Esophagus mucosa (tissue), 1 donor: ENCODE results near the gene CYP8B1. TPM values are rescaled to one million over a fixed set of nuclear protein-coding genes. Genes with fewer than 3 reads are reported as not detected.
"Not testable (repeated sequence)": the region's sequence is repeated elsewhere in the genome, so short reads cannot be mapped to it uniquely, and the experiment has no call there.

Experiments
- ATAC-seq: fragments of 200-7000 bp; cut with Tn5 transposase; one replicate; pipeline ENCODE4 v1.9.1; 2020
- total RNA-seq: library from RNA; stranded (reverse); gene quantifications from one replicate; pipeline ENCODE4 v1.2.4, GENCODE V29; 2023
- donor health status: DM: yes; HTN: yes; CAD: no.

CYP8B1 gene
- total RNA-seq, 1 donor from 2014 or later = not detected

GRCh38 chr3:42884324-42884723, 8.6 kb upstream of the CYP8B1 start:
- no peak for ATAC-seq

- ATAC-seq = not testable (repeated sequence)
These were observed 7.7 kb upstream of the CYP8B1 start for GRCh38 chr3:42883251-42883930.

GRCh38 chr3:42880601-42881451, 5.1 kb upstream of the CYP8B1 start:
- ATAC-seq = peak; percentile 97

GRCh38 chr3:42880183-42880582, 4.5 kb upstream of the CYP8B1 start:
- no peak for ATAC-seq

- no peak for ATAC-seq
These were observed 2.2 kb upstream of the CYP8B1 start for GRCh38 chr3:42877881-42878280.

- no peak for ATAC-seq
These were observed 1.5 kb upstream of the CYP8B1 start for GRCh38 chr3:42876940-42877720.

GRCh38 chr3:42876401-42876800, 722 bp upstream of the CYP8B1 start:
- no peak for ATAC-seq

- no peak for ATAC-seq
These were observed 930 bp downstream of the CYP8B1 start for GRCh38 chr3:42874749-42875148.

GRCh38 chr3:42873221-42873982, 2.3 kb downstream of the CYP8B1 start:
- no peak for ATAC-seq

- no peak for ATAC-seq
These were observed 3.0 kb downstream of the CYP8B1 start for GRCh38 chr3:42872718-42873117.

GRCh38 chr3:42871592-42872196, 4.0 kb downstream of the CYP8B1 start:
- no peak for ATAC-seq

GRCh38 chr3:42868841-42869240, 6.8 kb downstream of the CYP8B1 start:
- no peak for ATAC-seq

- ATAC-seq = no peak
These were observed 8.5 kb downstream of the CYP8B1 start for GRCh38 chr3:42867138-42867537.

- no peak for ATAC-seq
These were observed 10.4 kb downstream of the CYP8B1 start for GRCh38 chr3:42865256-42865655.

GRCh38 chr3:42864321-42864950, 11.2 kb downstream of the CYP8B1 start:
- ATAC-seq = no peak

- no peak for ATAC-seq
These were observed 19.1 kb downstream of the CYP8B1 start for GRCh38 chr3:42856544-42856943.

GRCh38 chr3:42855547-42856380, 19.9 kb downstream of the CYP8B1 start:
- no peak for ATAC-seq

- ATAC-seq = no peak
These were observed 20.5 kb downstream of the CYP8B1 start for GRCh38 chr3:42855219-42855546.

- ATAC-seq = no peak
These were observed 21.9 kb downstream of the CYP8B1 start for GRCh38 chr3:42853739-42854302.

GRCh38 chr3:42853056-42853455, 22.6 kb downstream of the CYP8B1 start:
- no peak for ATAC-seq
